HG03280 (cell line): ENCODE measurements around the gene XPNPEP1.

ENCODE experiments used
- ATAC-seq: cut with Tn5 transposase; IDR thresholded peaks from one replicate; pipeline ENCODE4 v1.9.1; 2021; ENCODE audit warnings: mild to moderate bottlenecking, moderate library complexity; ENCODE audit not compliant: unreplicated experiment

Gene XPNPEP1

GRCh38 chr10:109922976-109923921 lies at the start of gene XPNPEP1:
TSS of gene XPNPEP1 (minus strand) at chr10:109923511. CDS start at chr10:109923433, 78 bp downstream.
- ATAC-seq = peak; percentile 98

DNA sequence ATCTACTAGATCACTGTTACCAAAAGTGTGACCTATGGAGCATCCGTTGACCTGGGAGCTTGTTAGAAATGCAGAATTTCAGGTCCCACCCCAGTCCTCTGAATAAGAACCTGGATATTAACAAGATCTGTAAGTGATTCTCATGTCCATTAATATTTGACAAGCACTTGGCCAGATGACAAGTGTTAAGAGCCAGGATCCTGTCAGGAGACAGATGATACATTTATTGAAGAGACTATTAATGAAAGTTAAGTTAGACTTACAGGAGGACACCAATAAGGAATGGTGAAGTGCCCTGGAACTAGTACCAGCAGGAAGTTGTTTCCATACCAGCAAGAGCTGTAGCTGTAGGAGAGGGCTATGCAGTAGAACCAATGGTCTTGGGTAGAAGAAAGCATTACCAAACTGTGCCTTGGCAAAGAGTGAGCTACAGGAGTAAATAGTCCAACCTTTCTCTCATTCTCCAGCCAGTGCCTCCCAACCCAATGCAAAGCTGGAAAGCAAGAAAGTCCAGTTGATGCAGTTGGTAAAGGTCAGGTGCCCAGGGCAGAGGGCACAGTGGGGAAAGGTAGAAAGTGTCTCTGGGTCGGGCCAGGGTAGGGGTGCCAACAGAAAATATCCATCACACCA lies 49.2 kb upstream of the XPNPEP1 start:
- no peak for ATAC-seq

DNA sequence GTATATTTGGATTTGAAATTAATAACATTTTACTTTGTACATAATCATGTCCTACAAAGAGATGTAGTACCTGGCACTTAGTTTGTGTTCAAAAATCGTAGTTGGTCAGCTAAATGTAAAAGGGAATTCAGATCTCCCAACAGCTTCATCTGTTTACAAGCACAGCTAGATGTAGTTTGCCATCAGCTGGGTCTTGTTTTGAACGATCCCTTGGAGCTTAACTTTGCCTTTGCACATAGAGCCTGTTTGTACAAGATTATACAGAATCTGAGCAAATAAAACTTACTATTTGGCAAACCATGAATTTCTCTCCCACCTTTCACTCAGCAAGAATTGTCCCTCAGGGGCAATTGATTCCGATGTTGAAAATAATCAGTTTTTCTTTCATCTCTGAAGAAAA lies 48.3 kb upstream of the XPNPEP1 start:
- no peak for ATAC-seq

- ATAC-seq = no peak
Observed at GRCh38 chr10:109969760-109970346, 46.5 kb upstream of the XPNPEP1 start.

GRCh38 chr10:109968953-109969759 lies 45.8 kb upstream of the XPNPEP1 start:
- no peak for ATAC-seq

- ATAC-seq = no peak
Observed at GRCh38 chr10:109967739-109968088, 44.4 kb upstream of the XPNPEP1 start.

GRCh38 chr10:109966961-109967738 lies 43.8 kb upstream of the XPNPEP1 start:
- ATAC-seq = no peak

DNA sequence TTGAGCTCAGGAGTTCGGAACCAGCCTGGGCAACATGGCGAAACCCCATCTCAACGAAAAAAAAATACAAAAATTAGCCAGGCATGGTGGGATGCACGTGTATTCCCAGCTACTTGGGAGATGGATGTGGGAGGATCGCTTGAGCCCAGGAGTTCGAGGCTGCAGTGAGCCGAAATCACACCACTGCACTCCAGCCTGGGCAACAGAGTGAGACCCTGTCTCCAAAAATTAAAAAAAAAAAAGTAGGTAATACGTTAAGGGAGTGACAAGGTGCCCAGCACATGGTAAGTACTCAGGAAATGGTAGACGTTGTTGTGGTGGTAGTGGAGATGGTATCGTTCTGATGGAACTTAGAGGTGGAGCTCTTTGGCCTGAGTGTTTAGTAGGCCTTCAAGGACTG lies 41.0 kb upstream of the XPNPEP1 start:
- no peak for ATAC-seq

DNA sequence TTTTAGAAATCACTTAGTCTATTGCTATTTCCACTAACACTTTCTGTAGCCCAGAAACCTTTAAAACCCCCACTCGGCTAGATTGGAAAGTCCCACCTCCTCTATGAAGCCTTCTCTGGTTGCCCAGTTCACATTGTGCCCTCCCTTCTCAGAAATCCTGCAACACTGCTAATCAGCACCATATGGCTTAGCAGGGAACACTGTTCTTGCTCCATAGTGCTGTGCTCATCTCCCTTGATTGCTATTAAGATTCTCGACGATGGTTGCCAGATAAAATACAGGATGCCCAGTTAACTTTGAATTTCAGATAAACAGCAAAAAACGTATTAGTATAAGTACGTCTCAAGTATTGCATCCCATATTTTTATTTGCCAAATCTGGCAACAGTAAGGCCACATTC lies 40.1 kb upstream of the XPNPEP1 start:
- ATAC-seq = no peak

DNA sequence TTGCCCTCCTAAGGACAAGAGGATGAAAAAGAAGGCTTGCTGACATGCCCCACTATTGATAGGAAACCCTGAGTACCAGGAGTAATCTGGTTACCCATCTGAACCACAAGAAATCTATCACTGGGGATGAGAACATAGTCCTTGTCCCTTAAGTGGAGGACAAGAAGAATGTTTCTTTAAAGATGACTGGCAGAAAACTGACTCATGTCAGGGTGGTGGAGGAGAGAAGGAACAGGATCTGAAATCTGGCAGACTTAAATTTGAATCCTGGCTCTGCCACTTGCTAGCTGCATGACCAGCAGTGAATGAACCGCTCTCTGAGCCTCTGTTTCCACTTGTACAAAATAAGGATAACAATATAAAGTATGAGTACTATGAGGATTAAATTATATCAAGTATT lies 38.9 kb upstream of the XPNPEP1 start:
- no peak for ATAC-seq

GRCh38 chr10:109961174-109962001 lies 38.1 kb upstream of the XPNPEP1 start:
- ATAC-seq = no peak

DNA sequence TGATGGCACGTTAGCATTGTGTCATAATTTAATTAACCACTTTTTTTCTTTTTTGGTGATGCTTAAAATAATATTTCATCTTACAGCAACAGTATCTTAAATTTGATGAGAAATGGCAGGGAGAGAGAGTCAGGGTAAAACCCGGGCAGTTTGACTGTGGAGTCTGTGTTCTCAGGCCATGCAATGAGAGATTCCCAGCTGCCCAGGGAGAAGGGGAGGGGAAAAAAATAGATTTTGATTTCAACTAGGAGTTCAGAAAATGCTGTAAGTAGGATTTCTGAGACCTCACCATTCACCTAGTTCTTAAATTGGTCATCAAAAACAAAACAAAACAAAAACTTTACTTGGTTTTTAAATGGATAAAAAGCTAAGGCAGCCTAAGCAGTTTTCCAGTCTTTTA lies 37.4 kb upstream of the XPNPEP1 start:
- no peak for ATAC-seq

DNA sequence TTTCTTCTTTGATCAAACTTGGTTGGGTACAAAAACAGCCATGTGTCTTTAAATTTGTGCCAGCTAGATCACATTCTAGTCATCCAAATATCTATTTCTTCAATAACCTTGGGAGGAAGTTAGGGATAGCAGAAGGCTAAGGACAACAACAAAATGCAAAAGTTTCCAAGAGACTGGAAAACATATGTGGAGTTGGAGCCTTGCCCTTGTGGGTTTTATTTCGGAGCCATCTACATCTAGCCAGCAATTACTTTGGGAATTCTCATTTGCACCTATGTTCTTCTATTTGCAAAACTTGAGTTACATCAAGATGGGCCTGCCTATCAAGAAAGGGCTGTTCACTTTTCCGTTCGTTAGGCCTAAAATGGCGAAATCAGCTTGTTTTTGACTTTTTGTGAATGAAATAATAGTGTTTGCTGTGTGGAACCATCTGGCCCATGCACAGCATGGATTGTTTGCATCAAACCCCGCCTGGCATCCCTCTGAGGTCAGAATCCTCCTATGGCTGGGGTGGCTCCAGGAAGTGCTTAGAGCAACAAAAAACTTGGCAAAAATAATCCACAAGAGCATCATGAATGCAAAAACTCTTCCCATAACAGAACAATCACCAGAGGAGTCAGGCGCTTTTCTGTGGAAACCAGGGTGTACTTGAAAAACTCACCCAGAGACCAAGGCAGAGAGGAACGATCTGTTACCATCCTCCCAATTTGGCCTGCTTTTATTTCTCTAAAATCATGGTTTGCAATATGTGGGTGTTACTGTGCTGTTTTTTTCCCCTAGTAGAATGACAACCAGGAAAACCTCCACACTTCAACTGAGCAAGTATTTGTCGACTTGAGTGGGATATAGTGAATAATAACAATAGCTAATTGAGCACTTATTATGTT lies 36.2 kb upstream of the XPNPEP1 start:
- ATAC-seq = no peak

DNA sequence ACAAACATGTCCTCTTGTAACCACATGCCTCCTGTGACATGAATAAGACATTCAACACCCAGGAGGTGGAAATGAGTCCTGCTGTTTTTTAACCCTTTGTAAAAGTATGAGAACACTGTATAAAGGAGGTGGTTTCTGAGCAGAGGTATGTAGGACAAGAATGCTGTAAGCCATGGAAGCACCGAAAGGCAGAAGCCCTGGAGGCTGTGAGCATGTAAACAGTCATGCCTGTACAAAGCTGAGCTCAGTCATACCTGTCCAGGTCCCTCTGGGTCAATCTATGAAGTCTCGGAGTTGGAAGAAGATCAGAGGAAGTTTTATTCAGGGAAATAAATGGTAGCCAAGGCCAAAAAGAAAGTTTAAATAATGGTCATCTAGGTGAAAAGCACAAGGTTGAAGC lies 34.7 kb upstream of the XPNPEP1 start:
- no peak for ATAC-seq

GRCh38 chr10:109957092-109957797 lies 33.9 kb upstream of the XPNPEP1 start:
- ATAC-seq = peak; percentile 81

GRCh38 chr10:109956454-109957091 lies 33.3 kb upstream of the XPNPEP1 start:
- peak; percentile 84 for ATAC-seq

GRCh38 chr10:109953766-109954165 lies 30.5 kb upstream of the XPNPEP1 start:
- ATAC-seq = no peak
